Activated T-cell treated with anti-CD3 and anti-CD28 coated beads, Interleukin-2, amount 50 U/mL, for 1 hour (primary cell): ENCODE results near the gene CENPT.

ENCODE experiments used
- DNase-seq: peaks from one replicate; pipeline ENCODE4 v3.0.0-alpha.2; 2020

CENPT gene

GRCh38 chr16:67805718-67806427, 41.6 kb downstream of the CENPT start:
- DNase-seq, result no peak

- no peak for DNase-seq
Measured at GRCh38 chr16:67804853-67805542, 42.5 kb downstream of the CENPT start.

- no peak for DNase-seq
Measured at GRCh38 chr16:67803894-67804293, 43.6 kb downstream of the CENPT start.

GRCh38 chr16:67801883-67802282, 45.6 kb downstream of the CENPT start:
- no peak for DNase-seq

- no peak for DNase-seq
Measured at GRCh38 chr16:67801241-67801640, 46.3 kb downstream of the CENPT start.

- DNase-seq, result no peak
Measured at GRCh38 chr16:67800338-67800926, 47.1 kb downstream of the CENPT start.

GRCh38 chr16:67796099-67796718, 51.3 kb downstream of the CENPT start:
- no peak for DNase-seq

GRCh38 chr16:67790071-67790470, 57.4 kb downstream of the CENPT start:
- no peak for DNase-seq

GRCh38 chr16:67786491-67786890, 61.0 kb downstream of the CENPT start:
- DNase-seq, result no peak

- no peak for DNase-seq
Measured at GRCh38 chr16:67783353-67783725, 64.2 kb downstream of the CENPT start.

- DNase-seq, result no peak
Measured at GRCh38 chr16:67782567-67783352, 64.7 kb downstream of the CENPT start.

- DNase-seq, result peak; percentile 24
Measured at GRCh38 chr16:67781565-67781921, 66.0 kb downstream of the CENPT start.

- no peak for DNase-seq
Measured at GRCh38 chr16:67780847-67781564, 66.5 kb downstream of the CENPT start.

GRCh38 chr16:67779256-67780014, 68.1 kb downstream of the CENPT start:
- no peak for DNase-seq
